Liver (tissue), 3 donors: Measurements from ENCODE around the gene ITCH.

Experiments
- ATF3 ChIP-seq: IDR thresholded peaks from 2 replicates; pipeline ENCODE4 v1.6.1; 2016; ENCODE audit warnings: antibody characterized with exemption
- CTCF ChIP-seq: fragments of 150-350 bp; IDR thresholded peaks from 2 replicates; pipeline ENCODE4 v1.5.1; 2017; ENCODE audit warnings: improper control_type of control experiment, low read depth, low read length; ENCODE audit not compliant: missing input control
- FOXA1 ChIP-seq: IDR thresholded peaks from 2 replicates; pipeline ENCODE4 v1.6.1; 2016; ENCODE audit warnings: antibody characterized with exemption
- FOXA2 ChIP-seq: IDR thresholded peaks from 2 replicates; pipeline ENCODE4 v1.6.1; 2016; ENCODE audit warnings: antibody characterized with exemption
- GABPA ChIP-seq, 2 donors: IDR thresholded peaks in 1 of 2; conservative IDR thresholded peaks in 1 of 2; 2 replicates each; pipeline ENCODE4 v1.6.1; 2016; ENCODE audit warnings: antibody characterized with exemption in 2 of 2, mild to moderate bottlenecking in 1 of 2, moderate library complexity in 1 of 2
- YY1 ChIP-seq: IDR thresholded peaks from 2 replicates; pipeline ENCODE4 v1.6.1; 2016; ENCODE audit warnings: antibody characterized with exemption, mild to moderate bottlenecking
- donor health status: healthy.
- donor health status: healthy.

- TF ChIP-seq GABPA (IDR thresholded peaks at IDR 0.05 in 1 of 2, conservative IDR thresholded peaks at IDR 0.05 in 1 of 2) (no peak), CTCF (no peak), FOXA2 (no peak), YY1 (no peak), ATF3 (no peak), FOXA1 (no peak)
Measured at GRCh38 chr20:34535857-34536256, 172.8 kb downstream of the ITCH start.
